K562 (cell line): Measurements from ENCODE around the gene MZB1. TPM values are rescaled to one million over a fixed set of nuclear protein-coding genes. Genes with fewer than 3 reads are reported as not detected.

Experiments used
- CHAMP1 ChIP-seq: fragments of 450-650 bp; IDR thresholded peaks from 2 replicates; pipeline ENCODE4 v1.6.1; 2016; ENCODE audit warnings: mild to moderate bottlenecking
- DEAF1 ChIP-seq: fragments of 450-650 bp; formaldehyde crosslinking; IDR thresholded peaks from 2 replicates; pipeline ENCODE4 v1.4.0; 2020; ENCODE audit warnings: mild to moderate bottlenecking, moderate library complexity
- ESRRB ChIP-seq: fragments of 250-450 bp; sonication (Bioruptor Pico); IDR thresholded peaks from 2 replicates; pipeline ENCODE4 v1.5.0; 2020; ENCODE audit warnings: mild to moderate bottlenecking, moderate library complexity, borderline replicate concordance
- GATAD2B ChIP-seq: fragments of 450-650 bp; IDR thresholded peaks from 2 replicates; pipeline ENCODE4 v1.6.1; 2017; ENCODE audit warnings: mild to moderate bottlenecking, borderline replicate concordance
- MECOM ChIP-seq: fragments of 250-450 bp; sonication (Bioruptor Pico); IDR thresholded peaks from 2 replicates; pipeline ENCODE4 v1.8.0; 2022; ENCODE audit warnings: inconsistent platforms
- MTA1 ChIP-seq: fragments of 450-650 bp; IDR thresholded peaks from 2 replicates; pipeline ENCODE4 v1.6.1; 2017; ENCODE audit warnings: borderline replicate concordance
- NCOA2 ChIP-seq, 2 experiments: fragments of 450-650 bp; IDR thresholded peaks; 2 replicates each; pipeline ENCODE4 v1.6.1; 2018; ENCODE audit warnings: mild to moderate bottlenecking in 2 of 2, moderate library complexity in 1 of 2; ENCODE audit not compliant: partially characterized antibody in 2 of 2
- POLR2A ChIP-seq: fragments of 450-650 bp; conservative IDR thresholded peaks from 2 replicates; pipeline ENCODE4 v1.6.1; 2016
- RBM14 ChIP-seq: fragments of 200-400 bp; formaldehyde crosslinking; IDR thresholded peaks from 2 replicates; pipeline ENCODE4 v1.6.1; 2018; ENCODE audit warnings: low read depth, mild to moderate bottlenecking, low read length, moderate library complexity, borderline replicate concordance; ENCODE audit not compliant: insufficient read depth
- SMARCA4 ChIP-seq: fragments of 450-650 bp; IDR thresholded peaks from 2 replicates; pipeline ENCODE4 v1.6.1; 2016
- SNAPC5 ChIP-seq: fragments of 250-450 bp; sonication (Bioruptor Pico); IDR thresholded peaks from 2 replicates; pipeline ENCODE4 v1.8.0; 2021; ENCODE audit warnings: moderate library complexity, mild to moderate bottlenecking, inconsistent platforms
- TFAM ChIP-seq: fragments of 250-450 bp; sonication (Bioruptor Pico); conservative IDR thresholded peaks from 2 replicates; pipeline ENCODE4 v1.5.0; 2021; ENCODE audit warnings: mild to moderate bottlenecking, moderate library complexity
- TSC22D4 ChIP-seq: fragments of 450-650 bp; IDR thresholded peaks from 2 replicates; pipeline ENCODE4 v1.6.1; 2016; ENCODE audit warnings: missing genetic modification characterization, missing biosample characterization, control low read depth
- ZNF280B ChIP-seq: fragments of 250-450 bp; sonication (Bioruptor Pico); IDR thresholded peaks from 2 replicates; pipeline ENCODE4 v1.5.1; 2021; ENCODE audit warnings: mild to moderate bottlenecking
- polyA plus RNA-seq, 8 experiments: library from polyadenylated mRNA; depleted of rRNA in 4 of 8; stranded (reverse) in 5 of 8; unstranded in 3 of 8; fragments of >200 nt; fragmentation: Nextera tagmentation in 2 of 8; fragmentation: Illumina TruSeq in 1 of 8; extraction: Ambion mirVana in 2 of 8; extraction: Trizol in 1 of 8; gene quantifications; 2 replicates each; pipeline versions ENCODE4 v1.2.1 to v1.2.3, GENCODE V29; 2011 to 2014; ENCODE audit warnings: inconsistent platforms in 1 of 8, missing spikeins in 1 of 8
- total RNA-seq, 7 experiments: library from RNA; depleted of rRNA in 6 of 7; stranded (reverse); fragments of >200 nt in 6 of 7; fragmentation: Illumina TruSeq in 2 of 7; extraction: Trizol in 2 of 7; gene quantifications; 2 replicates each; pipeline versions ENCODE4 v1.2.1 to v1.2.3, GENCODE V29; 2011 to 2021; ENCODE audit warnings: low replicate concordance in 1 of 7

The MZB1 gene
- total and polyA plus RNA-seq, 9 of the 15 experiments (the other 6 are each of a cell fraction or from before 2014, with no cell fraction given): 0.13 to 0.31 TPM; not detected in 7

- TF ChIP-seq ZNF280B (CRISPR knock-in tag) (no peak), RBM14 (no peak), ESRRB (CRISPR knock-in tag) (no peak), TFAM (CRISPR knock-in tag) (no peak), POLR2A (no peak), NCOA2 (IDR thresholded peaks at IDR 0.05; ENCODE audit: partially characterized antibody in 2 of 2) (no peak), MTA1 (no peak), CHAMP1 (no peak), MECOM (CRISPR knock-in tag) (no peak), GATAD2B (no peak), SMARCA4 (0 out of 2 replicates have a peak, but pooled peaks have one; percentile 39), SNAPC5 (CRISPR knock-in tag) (no peak), TSC22D4 (tag) (no peak), DEAF1 (CRISPR knock-in tag) (peak; percentile 12; the same call in 1 of the 2 replicates)
Observed at GRCh38 chr5:139385061-139386049, 4.4 kb downstream of the MZB1 start (continued).
